ENCODE data around the gene LHFPL3. TPM values are rescaled to one million over a fixed set of nuclear protein-coding genes. Genes with fewer than 3 reads are reported as not detected.

Gene LHFPL3
- total RNA-seq, 4 donors from 2014 or later, result not detected

GRCh38 chr7:104643587-104644217 is 315.3 kb downstream of the LHFPL3 start:
- no peak for TF ChIP-seq POLR2A (IDR thresholded peaks at IDR 0.05)
- no peak for TF ChIP-seq CTCF (IDR thresholded peaks at IDR 0.05)
- Histone ChIP-seq H3K4me1 (no peaks in the 10 kb centered on the region), H3K9me3 (no peaks in the 10 kb centered on the region), H3K27ac (no peak overlapping the region), H3K27me3 (no peaks in the 10 kb centered on the region), H3K4me3 (no peak overlapping the region), H3K36me3 (no peaks in the 10 kb centered on the region)
- DNase-seq, result no peak

- no peak for TF ChIP-seq CTCF (IDR thresholded peaks at IDR 0.05)
- no peak for TF ChIP-seq POLR2A (IDR thresholded peaks at IDR 0.05)
- H3K36me3 ChIP-seq, result no peaks in the 10 kb centered on the region
- H3K27ac ChIP-seq, result no peak overlapping the region
- no peaks in the 10 kb centered on the region for H3K27me3 ChIP-seq
- H3K9me3 ChIP-seq, result no peaks in the 10 kb centered on the region
- H3K4me1 ChIP-seq, result no peaks in the 10 kb centered on the region
- H3K4me3 ChIP-seq, result no peak overlapping the region
- DNase-seq, result no peak
These were observed 322.7 kb downstream of the LHFPL3 start for GRCh38 chr7:104650991-104651640.

- no peaks in the 10 kb centered on the region for H3K36me3 ChIP-seq
- TF ChIP-seq POLR2A (IDR thresholded peaks at IDR 0.05), result no peak
- TF ChIP-seq CTCF (IDR thresholded peaks at IDR 0.05), result no peak
- H3K27ac ChIP-seq, result no peak overlapping the region
- H3K4me1 ChIP-seq, result no peaks in the 10 kb centered on the region
- no peak for DNase-seq
- no peaks in the 10 kb centered on the region for H3K9me3 ChIP-seq
- H3K27me3 ChIP-seq, result no peaks in the 10 kb centered on the region
- H3K4me3 ChIP-seq, result no peak overlapping the region
These were observed 324.0 kb downstream of the LHFPL3 start for GRCh38 chr7:104652434-104652833.

- H3K9me3 ChIP-seq, result no peaks in the 10 kb centered on the region
- H3K27me3 ChIP-seq, result no peaks in the 10 kb centered on the region
- no peaks in the 10 kb centered on the region for H3K4me1 ChIP-seq
- no peak overlapping the region for H3K27ac ChIP-seq
- no peaks in the 10 kb centered on the region for H3K36me3 ChIP-seq
- no peak for DNase-seq
- no peak for TF ChIP-seq POLR2A (IDR thresholded peaks at IDR 0.05)
- no peak for TF ChIP-seq CTCF (IDR thresholded peaks at IDR 0.05)
- no peak overlapping the region for H3K4me3 ChIP-seq
These were observed 324.5 kb downstream of the LHFPL3 start for GRCh38 chr7:104652865-104653264.

GRCh38 chr7:104653825-104654401 is 325.5 kb downstream of the LHFPL3 start:
- no peaks in the 10 kb centered on the region for H3K9me3 ChIP-seq
- no peaks in the 10 kb centered on the region for H3K4me1 ChIP-seq
- H3K27me3 ChIP-seq, result no peaks in the 10 kb centered on the region
- H3K4me3 ChIP-seq, result no peak overlapping the region
- no peaks in the 10 kb centered on the region for H3K36me3 ChIP-seq
- DNase-seq, result no peak
- no peak overlapping the region for H3K27ac ChIP-seq
- TF ChIP-seq POLR2A (IDR thresholded peaks at IDR 0.05), result no peak
- no peak for TF ChIP-seq CTCF (IDR thresholded peaks at IDR 0.05)

Data from Peyer's patch (tissue), 4 donors.